ENCODE results near the gene TP63.

DNA sequence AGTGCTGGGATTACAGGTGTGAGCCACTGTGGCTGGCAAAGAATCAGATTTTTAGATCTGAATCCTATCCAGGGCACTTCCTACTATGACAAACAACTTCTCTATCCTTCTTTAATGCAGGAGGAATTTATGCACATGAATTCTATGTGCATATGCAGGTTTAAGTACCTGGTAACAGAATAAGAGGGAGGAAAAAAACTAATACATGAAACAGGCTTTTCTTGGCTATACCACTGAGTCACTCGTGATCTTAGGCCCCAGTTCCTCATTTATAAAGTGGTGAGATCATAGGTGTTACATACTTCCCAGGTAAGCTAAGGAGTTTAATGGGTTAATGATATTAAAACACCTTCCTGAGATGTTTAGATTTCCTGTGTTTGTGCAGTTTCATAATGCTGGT lies 108.2 kb downstream of the TP63 start:
- TF ChIP-seq JUNB (IDR thresholded peaks at IDR 0.05; ENCODE audit: unreplicated experiment) (no peak), EZH2phosphoT487 (IDR thresholded peaks at IDR 0.05; ENCODE audit: unreplicated experiment) (no peak), EZH2 (IDR thresholded peaks at IDR 0.05; ENCODE audit: low read depth, unreplicated experiment) (no peak), POLR2AphosphoS5 (IDR thresholded peaks at IDR 0.05; ENCODE audit: low read depth) (no peak), CREB1 (CRISPR knock-in tag; IDR thresholded peaks at IDR 0.05; ENCODE audit: low read depth) (no peak), ZNF114 (CRISPR knock-in tag; IDR thresholded peaks at IDR 0.05) (no peak), STAT1 (IDR thresholded peaks at IDR 0.05; ENCODE audit: unreplicated experiment) (no peak), ZNF331 (CRISPR knock-in tag; IDR thresholded peaks at IDR 0.05; ENCODE audit: low read depth) (no peak), NANOG (IDR thresholded peaks at IDR 0.05; ENCODE audit: borderline replicate concordance) (no peak)
- TF ChIP-seq, protein P1, sequence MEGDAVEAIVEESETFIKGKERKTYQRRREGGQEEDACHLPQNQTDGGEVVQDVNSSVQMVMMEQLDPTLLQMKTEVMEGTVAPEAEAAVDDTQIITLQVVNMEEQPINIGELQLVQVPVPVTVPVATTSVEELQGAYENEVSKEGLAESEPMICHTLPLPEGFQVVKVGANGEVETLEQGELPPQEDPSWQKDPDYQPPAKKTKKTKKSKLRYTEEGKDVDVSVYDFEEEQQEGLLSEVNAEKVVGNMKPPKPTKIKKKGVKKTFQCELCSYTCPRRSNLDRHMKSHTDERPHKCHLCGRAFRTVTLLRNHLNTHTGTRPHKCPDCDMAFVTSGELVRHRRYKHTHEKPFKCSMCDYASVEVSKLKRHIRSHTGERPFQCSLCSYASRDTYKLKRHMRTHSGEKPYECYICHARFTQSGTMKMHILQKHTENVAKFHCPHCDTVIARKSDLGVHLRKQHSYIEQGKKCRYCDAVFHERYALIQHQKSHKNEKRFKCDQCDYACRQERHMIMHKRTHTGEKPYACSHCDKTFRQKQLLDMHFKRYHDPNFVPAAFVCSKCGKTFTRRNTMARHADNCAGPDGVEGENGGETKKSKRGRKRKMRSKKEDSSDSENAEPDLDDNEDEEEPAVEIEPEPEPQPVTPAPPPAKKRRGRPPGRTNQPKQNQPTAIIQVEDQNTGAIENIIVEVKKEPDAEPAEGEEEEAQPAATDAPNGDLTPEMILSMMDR (conservative IDR thresholded peaks at IDR 0.05; ENCODE audit: low read depth in 2 of 2): no peak
- TF ChIP-seq, protein P2, sequence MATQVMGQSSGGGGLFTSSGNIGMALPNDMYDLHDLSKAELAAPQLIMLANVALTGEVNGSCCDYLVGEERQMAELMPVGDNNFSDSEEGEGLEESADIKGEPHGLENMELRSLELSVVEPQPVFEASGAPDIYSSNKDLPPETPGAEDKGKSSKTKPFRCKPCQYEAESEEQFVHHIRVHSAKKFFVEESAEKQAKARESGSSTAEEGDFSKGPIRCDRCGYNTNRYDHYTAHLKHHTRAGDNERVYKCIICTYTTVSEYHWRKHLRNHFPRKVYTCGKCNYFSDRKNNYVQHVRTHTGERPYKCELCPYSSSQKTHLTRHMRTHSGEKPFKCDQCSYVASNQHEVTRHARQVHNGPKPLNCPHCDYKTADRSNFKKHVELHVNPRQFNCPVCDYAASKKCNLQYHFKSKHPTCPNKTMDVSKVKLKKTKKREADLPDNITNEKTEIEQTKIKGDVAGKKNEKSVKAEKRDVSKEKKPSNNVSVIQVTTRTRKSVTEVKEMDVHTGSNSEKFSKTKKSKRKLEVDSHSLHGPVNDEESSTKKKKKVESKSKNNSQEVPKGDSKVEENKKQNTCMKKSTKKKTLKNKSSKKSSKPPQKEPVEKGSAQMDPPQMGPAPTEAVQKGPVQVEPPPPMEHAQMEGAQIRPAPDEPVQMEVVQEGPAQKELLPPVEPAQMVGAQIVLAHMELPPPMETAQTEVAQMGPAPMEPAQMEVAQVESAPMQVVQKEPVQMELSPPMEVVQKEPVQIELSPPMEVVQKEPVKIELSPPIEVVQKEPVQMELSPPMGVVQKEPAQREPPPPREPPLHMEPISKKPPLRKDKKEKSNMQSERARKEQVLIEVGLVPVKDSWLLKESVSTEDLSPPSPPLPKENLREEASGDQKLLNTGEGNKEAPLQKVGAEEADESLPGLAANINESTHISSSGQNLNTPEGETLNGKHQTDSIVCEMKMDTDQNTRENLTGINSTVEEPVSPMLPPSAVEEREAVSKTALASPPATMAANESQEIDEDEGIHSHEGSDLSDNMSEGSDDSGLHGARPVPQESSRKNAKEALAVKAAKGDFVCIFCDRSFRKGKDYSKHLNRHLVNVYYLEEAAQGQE (IDR thresholded peaks at IDR 0.05; ENCODE audit: unreplicated experiment): no peak
- TF ChIP-seq, protein P3, sequence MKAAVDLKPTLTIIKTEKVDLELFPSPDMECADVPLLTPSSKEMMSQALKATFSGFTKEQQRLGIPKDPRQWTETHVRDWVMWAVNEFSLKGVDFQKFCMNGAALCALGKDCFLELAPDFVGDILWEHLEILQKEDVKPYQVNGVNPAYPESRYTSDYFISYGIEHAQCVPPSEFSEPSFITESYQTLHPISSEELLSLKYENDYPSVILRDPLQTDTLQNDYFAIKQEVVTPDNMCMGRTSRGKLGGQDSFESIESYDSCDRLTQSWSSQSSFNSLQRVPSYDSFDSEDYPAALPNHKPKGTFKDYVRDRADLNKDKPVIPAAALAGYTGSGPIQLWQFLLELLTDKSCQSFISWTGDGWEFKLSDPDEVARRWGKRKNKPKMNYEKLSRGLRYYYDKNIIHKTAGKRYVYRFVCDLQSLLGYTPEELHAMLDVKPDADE (IDR thresholded peaks at IDR 0.05): no peak
- TF ChIP-seq, protein P4, sequence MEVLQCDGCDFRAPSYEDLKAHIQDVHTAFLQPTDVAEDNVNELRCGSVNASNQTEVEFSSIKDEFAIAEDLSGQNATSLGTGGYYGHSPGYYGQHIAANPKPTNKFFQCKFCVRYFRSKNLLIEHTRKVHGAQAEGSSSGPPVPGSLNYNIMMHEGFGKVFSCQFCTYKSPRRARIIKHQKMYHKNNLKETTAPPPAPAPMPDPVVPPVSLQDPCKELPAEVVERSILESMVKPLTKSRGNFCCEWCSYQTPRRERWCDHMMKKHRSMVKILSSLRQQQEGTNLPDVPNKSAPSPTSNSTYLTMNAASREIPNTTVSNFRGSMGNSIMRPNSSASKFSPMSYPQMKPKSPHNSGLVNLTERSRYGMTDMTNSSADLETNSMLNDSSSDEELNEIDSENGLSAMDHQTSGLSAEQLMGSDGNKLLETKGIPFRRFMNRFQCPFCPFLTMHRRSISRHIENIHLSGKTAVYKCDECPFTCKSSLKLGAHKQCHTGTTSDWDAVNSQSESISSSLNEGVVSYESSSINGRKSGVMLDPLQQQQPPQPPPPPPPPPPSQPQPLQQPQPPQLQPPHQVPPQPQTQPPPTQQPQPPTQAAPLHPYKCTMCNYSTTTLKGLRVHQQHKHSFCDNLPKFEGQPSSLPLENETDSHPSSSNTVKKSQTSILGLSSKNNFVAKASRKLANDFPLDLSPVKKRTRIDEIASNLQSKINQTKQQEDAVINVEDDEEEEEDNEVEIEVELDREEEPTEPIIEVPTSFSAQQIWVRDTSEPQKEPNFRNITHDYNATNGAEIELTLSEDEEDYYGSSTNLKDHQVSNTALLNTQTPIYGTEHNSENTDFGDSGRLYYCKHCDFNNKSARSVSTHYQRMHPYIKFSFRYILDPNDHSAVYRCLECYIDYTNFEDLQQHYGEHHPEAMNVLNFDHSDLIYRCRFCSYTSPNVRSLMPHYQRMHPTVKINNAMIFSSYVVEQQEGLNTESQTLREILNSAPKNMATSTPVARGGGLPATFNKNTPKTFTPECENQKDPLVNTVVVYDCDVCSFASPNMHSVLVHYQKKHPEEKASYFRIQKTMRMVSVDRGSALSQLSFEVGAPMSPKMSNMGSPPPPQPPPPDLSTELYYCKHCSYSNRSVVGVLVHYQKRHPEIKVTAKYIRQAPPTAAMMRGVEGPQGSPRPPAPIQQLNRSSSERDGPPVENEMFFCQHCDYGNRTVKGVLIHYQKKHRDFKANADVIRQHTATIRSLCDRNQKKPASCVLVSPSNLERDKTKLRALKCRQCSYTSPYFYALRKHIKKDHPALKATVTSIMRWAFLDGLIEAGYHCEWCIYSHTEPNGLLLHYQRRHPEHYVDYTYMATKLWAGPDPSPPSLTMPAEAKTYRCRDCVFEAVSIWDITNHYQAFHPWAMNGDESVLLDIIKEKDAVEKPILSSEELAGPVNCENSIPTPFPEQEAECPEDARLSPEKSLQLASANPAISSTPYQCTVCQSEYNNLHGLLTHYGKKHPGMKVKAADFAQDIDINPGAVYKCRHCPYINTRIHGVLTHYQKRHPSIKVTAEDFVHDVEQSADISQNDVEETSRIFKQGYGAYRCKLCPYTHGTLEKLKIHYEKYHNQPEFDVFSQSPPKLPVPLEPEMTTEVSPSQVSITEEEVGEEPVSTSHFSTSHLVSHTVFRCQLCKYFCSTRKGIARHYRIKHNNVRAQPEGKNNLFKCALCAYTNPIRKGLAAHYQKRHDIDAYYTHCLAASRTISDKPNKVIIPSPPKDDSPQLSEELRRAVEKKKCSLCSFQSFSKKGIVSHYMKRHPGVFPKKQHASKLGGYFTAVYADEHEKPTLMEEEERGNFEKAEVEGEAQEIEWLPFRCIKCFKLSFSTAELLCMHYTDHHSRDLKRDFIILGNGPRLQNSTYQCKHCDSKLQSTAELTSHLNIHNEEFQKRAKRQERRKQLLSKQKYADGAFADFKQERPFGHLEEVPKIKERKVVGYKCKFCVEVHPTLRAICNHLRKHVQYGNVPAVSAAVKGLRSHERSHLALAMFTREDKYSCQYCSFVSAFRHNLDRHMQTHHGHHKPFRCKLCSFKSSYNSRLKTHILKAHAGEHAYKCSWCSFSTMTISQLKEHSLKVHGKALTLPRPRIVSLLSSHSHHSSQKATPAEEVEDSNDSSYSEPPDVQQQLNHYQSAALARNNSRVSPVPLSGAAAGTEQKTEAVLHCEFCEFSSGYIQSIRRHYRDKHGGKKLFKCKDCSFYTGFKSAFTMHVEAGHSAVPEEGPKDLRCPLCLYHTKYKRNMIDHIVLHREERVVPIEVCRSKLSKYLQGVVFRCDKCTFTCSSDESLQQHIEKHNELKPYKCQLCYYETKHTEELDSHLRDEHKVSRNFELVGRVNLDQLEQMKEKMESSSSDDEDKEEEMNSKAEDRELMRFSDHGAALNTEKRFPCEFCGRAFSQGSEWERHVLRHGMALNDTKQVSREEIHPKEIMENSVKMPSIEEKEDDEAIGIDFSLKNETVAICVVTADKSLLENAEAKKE (CRISPR knock-in tag; IDR thresholded peaks at IDR 0.05): no peak

All from GM23338 (cell line).